ENCODE data around the gene LRRC71.

GRCh38 chr1:156925154-156926010 is 5.0 kb downstream of the LRRC71 start:
- TF ChIP-seq CBX5 (IDR thresholded peaks at IDR 0.05; ENCODE audit: low read depth) (no peak), ATF7 (IDR thresholded peaks at IDR 0.05; ENCODE audit: low read depth) (no peak), HDAC6 (IDR thresholded peaks at IDR 0.05; ENCODE audit: unreplicated experiment) (no peak), NFIC (IDR thresholded peaks at IDR 0.05; ENCODE audit: low read depth, low read length) (no peak), RFX5 (IDR thresholded peaks at IDR 0.05; ENCODE audit: low read depth, low read length) (no peak), CREB1 (IDR thresholded peaks at IDR 0.05; ENCODE audit: low read depth) (no peak), CTCF (IDR thresholded peaks at IDR 0.05 in 2 of 3, conservative IDR thresholded peaks at IDR 0.05 in 1 of 3; ENCODE audit: control insufficient read depth in 2 of 3, extremely low read depth in 1 of 3, insufficient read depth in 1 of 3, low read depth in 3 of 3, low read length in 3 of 3) (no peak), MYC (IDR thresholded peaks at IDR 0.05; ENCODE audit: insufficient read depth, insufficient read length, insufficient replicate concordance, low read length, severe bottlenecking) (no peak), EGR1 (IDR thresholded peaks at IDR 0.05; ENCODE audit: borderline replicate concordance in 1 of 2, low read depth in 2 of 2, low read length in 2 of 2) (no peak), YY1 (IDR thresholded peaks at IDR 0.05; ENCODE audit: low read depth, low read length) (no peak)

All from GM12878 (cell line).